Measurements from ENCODE around the gene GRIK3. TPM values are rescaled to one million over a fixed set of nuclear protein-coding genes. Genes with fewer than 3 reads are reported as not detected.

The GRIK3 gene
- total and polyA plus RNA-seq, 2 of the 8 experiments (the other 6 are each of a cell fraction or from before 2014, with no cell fraction given): 2.1 to 3.4 TPM

DNA sequence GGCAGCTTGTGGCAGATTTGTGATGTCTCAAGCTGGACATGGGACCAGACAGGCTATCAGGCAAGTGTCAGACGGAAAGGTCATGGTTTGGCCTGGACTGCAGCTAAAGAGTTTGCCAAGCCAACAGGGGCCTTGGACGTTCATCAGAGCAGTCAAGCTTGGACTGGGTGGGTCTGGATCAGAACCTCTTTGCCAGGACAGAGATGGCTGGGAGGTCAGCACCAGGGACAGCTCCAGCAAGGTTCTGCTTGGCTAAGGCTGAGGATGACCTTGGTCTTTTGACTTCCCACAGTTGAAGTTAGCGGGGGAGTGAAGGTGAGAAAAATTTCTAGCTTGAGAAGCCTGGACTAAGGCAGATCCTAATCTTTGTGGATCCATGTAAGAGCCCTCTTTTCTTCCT, 68.1 kb downstream of the GRIK3 start:
- no peak overlapping the region for H4K91ac ChIP-seq (replicated peaks; ENCODE audit: insufficient read length, low read length)
- H4K20me1 ChIP-seq (replicated peaks in 1 of 2; ENCODE audit: control insufficient read depth in 1 of 2, insufficient read depth in 2 of 2, low read length in 2 of 2): no peaks in the 10 kb centered on the region
- no peak overlapping the region for H4K8ac ChIP-seq (ENCODE audit: extremely low read depth, insufficient read depth, low read length)
- H2AK5ac ChIP-seq (ENCODE audit: low read depth, low read length): no peak overlapping the region
- WGBS, 2 experiments (ENCODE audit: extremely low coverage in 1 of 2, insufficient coverage in 1 of 2, insufficient read length in 1 of 2, insufficient replicate concordance in 2 of 2, low coverage in 1 of 2, low lambda C conversion rate in 2 of 2, missing lambda C conversion rate in 1 of 2): 61% methylated on average over 3 of the region's 3 CpGs; no CpG with 5 or more reads in 1 of the 2 experiments
- H4K5ac ChIP-seq (ENCODE audit: insufficient read length, low read depth, low read length): no peak overlapping the region
- no peak overlapping the region for H3K14ac ChIP-seq (ENCODE audit: insufficient read length)
- no peak overlapping the region for H3K23ac ChIP-seq (ENCODE audit: insufficient read length)
- H3K56ac ChIP-seq (replicated peaks; ENCODE audit: insufficient read length, low read depth, low read length): no peak overlapping the region
- DNase-seq (ENCODE audit: low read depth in 1 of 2, low spot score in 2 of 2): peak in 1 of 2 experiments; percentile 83
- no peak overlapping the region for H2BK15ac ChIP-seq (ENCODE audit: low read length)
- no peak overlapping the region for H3K27ac ChIP-seq (ENCODE audit: low read depth, low read length)
- H3K36me3 ChIP-seq (ENCODE audit: control insufficient read depth in 2 of 4, insufficient read depth in 4 of 4, low read length in 3 of 4): no peaks in the 10 kb centered on the region
- no peak overlapping the region for H3K18ac ChIP-seq (ENCODE audit: extremely low read depth, low read length)
- H3K79me2 ChIP-seq (ENCODE audit: control insufficient read depth in 1 of 2, insufficient read depth in 2 of 2, low read length in 2 of 2): no peaks in the 10 kb centered on the region
- H3K4me1 ChIP-seq (replicated peaks in 1 of 4; ENCODE audit: control insufficient read depth in 3 of 4, insufficient read depth in 4 of 4, low read length in 3 of 4): no peaks in the 10 kb centered on the region; a peak in 4 of 7 replicates
- no peaks in the 10 kb centered on the region for H3K23me2 ChIP-seq (ENCODE audit: low read depth, low read length)
- no peak overlapping the region for H3K4ac ChIP-seq (replicated peaks; ENCODE audit: insufficient read length, low read depth, low read length)
- H3K79me1 ChIP-seq (ENCODE audit: low read depth, low read length): no peaks in the 10 kb centered on the region
- no peaks in the 10 kb centered on the region for H3K27me3 ChIP-seq (replicated peaks in 1 of 4; ENCODE audit: control insufficient read depth in 3 of 4, extremely low read depth in 1 of 4, insufficient read depth in 3 of 4, low read length in 3 of 4)
- H2BK12ac ChIP-seq (ENCODE audit: low read depth, low read length): no peak overlapping the region
- no peak for FAIRE-seq
- H2AFZ ChIP-seq (ENCODE audit: low read length): no peak overlapping the region
- no peak overlapping the region for H3K4me2 ChIP-seq (ENCODE audit: insufficient read depth in 1 of 2, low read depth in 2 of 2, low read length in 2 of 2)
- no peak overlapping the region for H2BK120ac ChIP-seq (replicated peaks; ENCODE audit: low read depth, low read length)
- H2BK5ac ChIP-seq (ENCODE audit: low read depth, low read length): no peak overlapping the region
- no peak overlapping the region for H3K4me3 ChIP-seq (ENCODE audit: extremely low read depth in 1 of 4, insufficient read depth in 2 of 4, low read depth in 3 of 4, low read length in 4 of 4)
- H2BK20ac ChIP-seq (ENCODE audit: low read length): no peak overlapping the region
- no peaks in the 10 kb centered on the region for H3K9me3 ChIP-seq (ENCODE audit: insufficient read depth in 2 of 2, low read depth in 1 of 2, low read length in 1 of 2)
- H3K9ac ChIP-seq (replicated peaks in 1 of 4; ENCODE audit: extremely low read depth in 1 of 4, low read depth in 3 of 4, low read length in 3 of 4): no peak overlapping the region
- ChIA-PET POLR2A (ENCODE audit: partially characterized antibody) (no interaction called here), CTCF (ENCODE audit: partially characterized antibody) (interaction anchor here (1.0 to 2.8 kb wide), 5 partner anchors 17 to 356 kb away, joined by 3 to 10 read pairs (median 4); no protein-coding TSS in a partner anchor)
- no peak for TF ChIP-seq RAD21 (IDR thresholded peaks at IDR 0.05 in 1 of 2, conservative IDR thresholded peaks at IDR 0.05 in 1 of 2; ENCODE audit: low read depth in 2 of 2, low read length in 2 of 2)
- no peak for TF ChIP-seq NRF1 (IDR thresholded peaks at IDR 0.05; ENCODE audit: low read depth, low read length)
- peak; percentile 46 for TF ChIP-seq TAF7 (optimal IDR thresholded peaks at IDR 0.05; ENCODE audit: borderline replicate concordance, low read depth, low read length)
- TF ChIP-seq SP1 (IDR thresholded peaks at IDR 0.05; ENCODE audit: low read depth, low read length): no peak
- TF ChIP-seq SAP30 (IDR thresholded peaks at IDR 0.05; ENCODE audit: insufficient read depth, insufficient replicate concordance, low read length): peak; percentile 55
- no peak for TF ChIP-seq JUND (IDR thresholded peaks at IDR 0.05; ENCODE audit: low read length)
- TF ChIP-seq ZNF274 (IDR thresholded peaks at IDR 0.05; ENCODE audit: borderline replicate concordance, extremely low read depth, low read length): no peak
- no peak for TF ChIP-seq BCL11A (IDR thresholded peaks at IDR 0.05; ENCODE audit: low read depth in 2 of 2, low read length in 2 of 2)
- no peak for TF ChIP-seq POU5F1 (IDR thresholded peaks at IDR 0.05; ENCODE audit: low read depth, low read length)
- TF ChIP-seq SIN3A (conservative IDR thresholded peaks at IDR 0.05 in 1 of 2, IDR thresholded peaks at IDR 0.05 in 1 of 2; ENCODE audit: low read depth in 1 of 2, low read length in 2 of 2): peak; percentile 90 to 95
- TF ChIP-seq CBX8 (IDR thresholded peaks at IDR 0.05; ENCODE audit: borderline replicate concordance, low read depth, low read length): no peak
- TF ChIP-seq SIX5 (IDR thresholded peaks at IDR 0.05; ENCODE audit: low read depth, low read length): no peak
- TF ChIP-seq JUN (IDR thresholded peaks at IDR 0.05; ENCODE audit: low read depth, low read length): no peak
- TF ChIP-seq TCF12 (IDR thresholded peaks at IDR 0.05; ENCODE audit: low read depth, low read length): no peak
- no peak for TF ChIP-seq POLR2AphosphoS5 (IDR thresholded peaks at IDR 0.05; ENCODE audit: low read depth, low read length)
